Stomach (tissue), 4 donors: ENCODE measurements around the gene SHISAL2A.

ENCODE experiments used
- EP300 ChIP-seq: sonication (generic); formaldehyde crosslinking; IDR thresholded peaks from one replicate; pipeline ENCODE4 v1.6.1; 2017; ENCODE audit warnings: antibody characterized with exemption
- POLR2A ChIP-seq, 4 donors: fragments of 450-650 bp; IDR thresholded peaks; one replicate each; pipeline ENCODE4 v1.6.1; 2016; ENCODE audit warnings: antibody characterized with exemption in 4 of 4, control low read depth in 2 of 4, mild to moderate bottlenecking in 1 of 4, moderate library complexity in 1 of 4
- POLR2AphosphoS5 ChIP-seq, 3 donors: sonication (generic); formaldehyde crosslinking; IDR thresholded peaks; one replicate each; pipeline ENCODE4 v1.6.1; 2016; ENCODE audit warnings: antibody characterized with exemption in 3 of 3
- TF ChIP-seq, protein P1 (sequence below), 7 experiments: fragments of 450-650 bp in 4 of 7; fragments of 200-600 bp in 3 of 7; sonication (generic) in 3 of 7; IDR thresholded peaks; one replicate each; pipeline ENCODE4 v1.5.1; 2016 to 2019; ENCODE audit warnings: antibody characterized with exemption in 7 of 7, control low read depth in 2 of 7, mild to moderate bottlenecking in 1 of 7

DNA sequence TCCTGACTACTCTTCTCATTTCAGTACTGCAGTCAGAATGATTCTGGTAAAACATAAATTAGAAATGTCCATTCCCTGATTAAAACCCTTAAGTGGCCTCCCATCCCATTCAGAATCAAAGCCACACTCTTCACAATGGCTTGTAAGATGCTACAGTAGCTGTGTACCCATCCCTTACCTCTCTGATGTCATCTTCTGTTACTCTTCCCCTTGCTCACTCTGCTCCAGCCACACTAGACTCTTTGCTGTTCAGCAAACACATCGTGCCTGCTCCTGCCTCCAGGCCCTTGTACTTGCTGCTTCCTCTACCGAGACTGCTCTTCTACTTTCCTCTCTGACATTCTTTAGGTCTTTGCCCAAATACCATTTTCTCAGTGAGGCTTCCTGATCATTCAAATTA lies 35.1 kb upstream of the SHISAL2A start:
- TF ChIP-seq, protein P1, sequence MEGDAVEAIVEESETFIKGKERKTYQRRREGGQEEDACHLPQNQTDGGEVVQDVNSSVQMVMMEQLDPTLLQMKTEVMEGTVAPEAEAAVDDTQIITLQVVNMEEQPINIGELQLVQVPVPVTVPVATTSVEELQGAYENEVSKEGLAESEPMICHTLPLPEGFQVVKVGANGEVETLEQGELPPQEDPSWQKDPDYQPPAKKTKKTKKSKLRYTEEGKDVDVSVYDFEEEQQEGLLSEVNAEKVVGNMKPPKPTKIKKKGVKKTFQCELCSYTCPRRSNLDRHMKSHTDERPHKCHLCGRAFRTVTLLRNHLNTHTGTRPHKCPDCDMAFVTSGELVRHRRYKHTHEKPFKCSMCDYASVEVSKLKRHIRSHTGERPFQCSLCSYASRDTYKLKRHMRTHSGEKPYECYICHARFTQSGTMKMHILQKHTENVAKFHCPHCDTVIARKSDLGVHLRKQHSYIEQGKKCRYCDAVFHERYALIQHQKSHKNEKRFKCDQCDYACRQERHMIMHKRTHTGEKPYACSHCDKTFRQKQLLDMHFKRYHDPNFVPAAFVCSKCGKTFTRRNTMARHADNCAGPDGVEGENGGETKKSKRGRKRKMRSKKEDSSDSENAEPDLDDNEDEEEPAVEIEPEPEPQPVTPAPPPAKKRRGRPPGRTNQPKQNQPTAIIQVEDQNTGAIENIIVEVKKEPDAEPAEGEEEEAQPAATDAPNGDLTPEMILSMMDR (IDR thresholded peaks at IDR 0.05), result no peak
- TF ChIP-seq POLR2A (IDR thresholded peaks at IDR 0.05) (no peak), POLR2AphosphoS5 (IDR thresholded peaks at IDR 0.05) (no peak), EP300 (no peak)
